ENCODE results near the gene SYT11. TPM values are rescaled to one million over a fixed set of nuclear protein-coding genes. Genes with fewer than 3 reads are reported as not detected.

SYT11 gene
- total and polyA plus RNA-seq, 9 of the 15 experiments (the other 6 are each of a cell fraction or from before 2014, with no cell fraction given) = 0.05 to 0.18 (median 0.11) TPM

DNA sequence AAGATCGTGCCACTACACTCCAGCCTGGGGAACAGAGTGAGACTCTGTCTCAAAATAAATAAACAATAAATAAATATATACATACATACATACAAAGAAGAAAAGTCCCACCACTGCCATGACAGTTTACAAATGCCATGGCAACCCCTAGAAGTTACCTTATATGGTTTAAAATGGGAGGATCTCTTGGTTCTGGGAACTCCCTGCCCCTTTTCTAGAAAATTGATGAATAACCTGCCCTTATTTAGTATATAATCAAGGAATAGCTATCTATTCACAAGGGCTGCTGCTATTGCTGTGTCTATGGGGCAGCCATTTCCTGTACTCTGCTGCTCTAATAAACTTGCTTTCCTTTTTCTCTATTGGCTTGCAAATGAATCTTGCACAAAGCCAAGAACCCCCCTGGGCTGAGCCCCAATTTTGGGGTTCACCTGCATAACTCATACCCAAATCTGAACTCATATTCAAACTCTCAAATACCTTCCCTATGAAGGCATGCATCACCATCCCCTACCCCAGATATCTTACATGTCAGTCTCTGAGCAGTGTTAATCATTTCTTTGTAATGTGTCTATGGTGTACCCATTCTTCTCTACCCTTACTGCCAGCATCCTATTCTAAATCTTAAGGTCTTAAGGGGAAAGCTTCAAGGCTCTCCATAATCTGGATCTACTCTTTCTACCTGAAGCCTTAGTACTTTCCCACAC is 11.4 kb upstream of the SYT11 start (continued):
- TF ChIP-seq PKNOX1 (IDR thresholded peaks at IDR 0.05) (0 out of 2 replicates have a peak, but pooled peaks have one; percentile 5), NR0B1 (IDR thresholded peaks at IDR 0.05; ENCODE audit: partially characterized antibody) (no peak), RBM22 (IDR thresholded peaks at IDR 0.05; ENCODE audit: low read depth, low read length, poor library complexity, severe bottlenecking) (no peak), STAT5A (IDR thresholded peaks at IDR 0.05; ENCODE audit: borderline replicate concordance, low read length) (0 out of 2 replicates have a peak, but pooled peaks have one; percentile 19), CSDE1 (IDR thresholded peaks at IDR 0.05) (no peak), HNRNPK (IDR thresholded peaks at IDR 0.05; ENCODE audit: low read depth, low read length, poor library complexity, severe bottlenecking) (no peak)

DNA sequence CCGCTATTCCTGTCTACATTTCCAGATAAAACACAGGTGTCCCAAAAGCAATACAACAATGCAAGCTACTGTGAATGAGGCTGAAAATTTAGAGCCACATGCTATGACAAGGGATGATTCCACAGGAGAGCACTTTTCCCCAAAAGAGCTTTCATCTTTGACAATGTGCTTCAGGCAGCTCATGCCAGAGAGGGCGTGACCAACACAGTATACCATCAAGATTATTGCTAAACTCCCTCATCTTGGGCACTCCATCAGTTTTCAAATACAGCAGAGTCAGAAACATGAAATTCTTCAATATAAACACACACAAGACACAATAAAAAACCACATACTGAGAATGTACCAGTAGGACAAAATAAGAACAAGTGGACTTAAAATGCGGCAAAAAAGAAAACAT is 9.0 kb upstream of the SYT11 start:
- H3K36me3 ChIP-seq (ENCODE audit: control insufficient read depth, insufficient read depth, low read length) = peaks cover 69% of the 10 kb centered on the region
- H3K79me2 ChIP-seq (ENCODE audit: control insufficient read depth, insufficient read depth, low read length) = peaks cover 80% of the 10 kb centered on the region

More for the DNA sequence above, 9.0 kb upstream of the SYT11 start:
- FAIRE-seq = no peak
- no peak overlapping the region for H3K4me3 ChIP-seq
- no peak overlapping the region; a peak in 1 of 4 replicates for H3K9ac ChIP-seq (ENCODE audit: insufficient read depth in 1 of 2, low read depth in 2 of 2, low read length in 2 of 2)
- H2AFZ ChIP-seq (ENCODE audit: low read depth, low read length) = no peak overlapping the region
- no peaks in the 10 kb centered on the region for H4K20me1 ChIP-seq (replicated peaks; ENCODE audit: control insufficient read depth, insufficient read depth, low read length)
- peak; percentile 64 for ATAC-seq
- peaks cover 0 to 15% of the 10 kb centered on the region in 2 experiments; a peak in 1 of 5 replicates for H3K4me1 ChIP-seq (replicated peaks in 1 of 2; ENCODE audit: control insufficient read depth in 2 of 2, insufficient read depth in 2 of 2, low read length in 2 of 2)
- H3K4me2 ChIP-seq (ENCODE audit: insufficient read depth, low read length) = no peak overlapping the region
- TF ChIP-seq ZNF384 (IDR thresholded peaks at IDR 0.05; ENCODE audit: low read depth, low read length) (no peak), MNT (conservative IDR thresholded peaks at IDR 0.05) (0 out of 4 replicates have a peak, but pooled peaks of 1 of the 2 experiments have one; percentile 32)
- intact Hi-C loops (cut with micrococcal nuclease) = no loop called here
- POLR2A ChIA-PET = interaction anchor here (0.6 to 2.1 kb wide), 4 partner anchors 9 to 118 kb away, joined by 3 to 8 read pairs (median 6); partner anchors contain the start of gene SYT11
- BruUV-seq (replicated peaks) = no TSS peak
- H3K27me3 ChIP-seq (ENCODE audit: control insufficient read depth in 2 of 2, insufficient read depth in 2 of 2, low read length in 2 of 2) = no peaks in the 10 kb centered on the region
- H3K27ac ChIP-seq (ENCODE audit: extremely low read depth, low read depth, low read length) = no peak overlapping the region
- no peaks in the 10 kb centered on the region for H3K9me3 ChIP-seq (replicated peaks; ENCODE audit: control insufficient read depth, insufficient read depth, low read depth, low read length)
- WGBS (ENCODE audit: insufficient coverage, low coverage, missing lambda C conversion rate) = 75% methylated on average over 3 of the region's 3 CpGs
- DNase-seq (ENCODE audit: extremely low read depth in 1 of 4, low spot score in 3 of 4) = no peak
- CTCF ChIA-PET (ENCODE audit: low intra/inter-chr PET ratio) = no interaction called here
- no peaks in the 10 kb centered on the region for H3K9me1 ChIP-seq (ENCODE audit: control insufficient read depth, insufficient read depth, low read length)
- in situ Hi-C loops (cut with MboI) = no loop called here
